GM19397 (cell line): Measurements from ENCODE around the gene UAP1L1.

Experiments
- ATAC-seq: cut with Tn5 transposase; IDR thresholded peaks from one replicate; pipeline ENCODE4 v1.9.1; 2021; ENCODE audit warnings: mild to moderate bottlenecking, moderate library complexity; ENCODE audit not compliant: unreplicated experiment

Gene UAP1L1

GRCh38 chr9:137128158-137128861, 51.0 kb downstream of the UAP1L1 start:
- no peak for ATAC-seq

GRCh38 chr9:137128862-137129455, 51.6 kb downstream of the UAP1L1 start:
- peak; percentile 12 for ATAC-seq

DNA sequence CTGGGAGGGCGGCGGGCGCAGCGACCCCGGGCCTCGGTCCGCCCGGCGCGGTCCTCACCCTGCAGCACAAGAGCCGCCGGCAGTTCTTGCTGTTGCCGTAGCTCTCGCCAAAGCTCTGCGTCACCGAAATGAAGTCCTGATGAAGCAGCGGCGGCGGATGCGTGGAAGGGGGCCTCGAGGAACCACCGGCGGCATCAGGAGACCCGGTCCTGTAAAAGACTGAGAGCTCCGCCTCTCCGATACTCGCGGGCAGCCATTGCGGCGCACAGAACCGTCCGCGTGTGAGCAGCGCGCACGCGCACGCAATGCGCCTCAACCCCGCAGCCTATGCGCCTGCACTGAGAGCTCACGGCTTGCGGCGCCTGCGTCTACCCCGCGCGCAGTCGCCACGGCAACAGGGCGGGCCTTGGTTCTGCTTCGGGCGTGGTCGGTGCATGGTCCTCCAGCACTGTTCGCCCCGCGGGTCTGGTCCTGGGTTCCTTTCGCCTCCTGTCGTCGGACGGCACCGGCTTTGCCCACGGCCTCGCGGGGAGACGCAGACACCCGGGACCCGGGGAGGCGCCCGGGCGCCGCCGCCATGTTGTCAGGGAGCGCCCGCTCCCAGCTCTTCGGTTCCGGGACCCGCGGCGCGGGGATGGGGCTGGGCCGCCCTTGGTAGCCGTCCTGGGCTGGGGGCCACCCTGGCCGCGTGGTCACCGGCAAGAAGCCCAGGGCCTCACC, 52.3 kb downstream of the UAP1L1 start:
- peak; percentile 84 for ATAC-seq

DNA sequence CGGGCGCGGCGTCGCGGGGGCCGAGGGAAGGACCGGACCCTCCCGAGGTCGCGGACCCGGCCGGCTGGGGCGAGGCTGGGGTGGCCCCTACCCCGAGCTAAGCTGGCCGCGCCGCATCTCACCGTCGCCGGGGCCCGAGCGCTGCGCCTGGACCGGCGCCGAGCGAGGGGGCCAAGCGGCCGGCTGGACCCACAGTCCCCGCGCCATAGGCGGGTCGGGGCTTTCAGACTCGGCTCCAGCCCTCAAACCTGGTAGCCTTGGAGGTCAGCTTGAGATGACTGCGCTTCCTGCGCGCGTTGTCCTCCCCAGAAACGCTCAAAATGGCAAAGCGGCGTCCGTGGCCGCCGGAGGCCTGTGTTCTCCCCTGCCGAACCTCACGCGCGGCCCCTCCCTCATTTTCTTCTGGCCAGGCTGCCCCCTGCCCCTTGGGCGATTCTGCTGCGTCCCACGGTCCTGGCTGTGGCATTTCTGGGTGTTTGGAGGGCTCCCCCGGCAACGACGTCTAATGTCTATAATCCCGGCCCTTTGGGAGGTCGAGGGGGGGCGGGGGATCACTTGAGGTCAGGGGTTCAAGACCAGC, 52.9 kb downstream of the UAP1L1 start:
- peak; percentile 23 for ATAC-seq
